Lung (tissue), 12 donors: ENCODE results near the gene TRPM3. TPM values are rescaled to one million over a fixed set of nuclear protein-coding genes. Genes with fewer than 3 reads are reported as not detected.

ENCODE experiments used
- ATAC-seq: fragments of 200-7000 bp; cut with Tn5 transposase; one replicate; pipeline ENCODE4 v1.9.1; 2020; ENCODE audit warnings: moderate number of reproducible peaks; ENCODE audit not compliant: insufficient read depth, low FRiP score
- DNase-seq, 3 donors: peaks; one replicate each; pipeline ENCODE4 v3.0.0-alpha.2; 2013 to 2017
- H3K27ac ChIP-seq, 2 donors: one replicate each; pipeline ENCODE4 v1.5.1; 2013; ENCODE audit warnings: mild to moderate bottlenecking in 2 of 2, moderate library complexity in 2 of 2, control low read depth in 1 of 2, inconsistent platforms in 1 of 2, low read depth in 1 of 2, low read length in 1 of 2
- H3K27me3 ChIP-seq, 3 donors: one replicate each; pipeline ENCODE4 v1.5.1; 2013; ENCODE audit warnings: low read length in 2 of 3; ENCODE audit not compliant: control insufficient read depth in 3 of 3, insufficient read depth in 3 of 3
- H3K36me3 ChIP-seq, 4 donors: one replicate each; pipeline ENCODE4 v1.5.1; 2013; ENCODE audit warnings: low read length in 4 of 4, mild to moderate bottlenecking in 1 of 4, moderate library complexity in 1 of 4; ENCODE audit not compliant: control insufficient read depth in 4 of 4, insufficient read depth in 4 of 4
- H3K4me1 ChIP-seq, 5 donors: one replicate each; pipeline ENCODE4 v1.5.1; 2013; ENCODE audit warnings: low read length in 5 of 5, mild to moderate bottlenecking in 2 of 5, moderate library complexity in 1 of 5; ENCODE audit not compliant: control insufficient read depth in 5 of 5, insufficient read depth in 5 of 5
- H3K4me3 ChIP-seq: one replicate; pipeline ENCODE4 v1.5.1; 2013; ENCODE audit warnings: mild to moderate bottlenecking, control low read depth, moderate library complexity
- H3K9ac ChIP-seq, 2 donors: one replicate each; pipeline ENCODE4 v1.5.1; 2013; ENCODE audit warnings: low read length in 2 of 2, control low read depth in 1 of 2; ENCODE audit not compliant: insufficient read depth in 1 of 2
- H3K9me3 ChIP-seq, 4 donors: one replicate each; pipeline ENCODE4 v1.5.1; 2013; ENCODE audit warnings: low read length in 3 of 4, mild to moderate bottlenecking in 1 of 4, moderate library complexity in 1 of 4; ENCODE audit not compliant: control insufficient read depth in 4 of 4, insufficient read depth in 3 of 4
- CTCF ChIP-seq: IDR thresholded peaks from 2 replicates; pipeline ENCODE4 v1.5.1; 2012; ENCODE audit warnings: mild to moderate bottlenecking; ENCODE audit errors: control extremely low read depth, extremely low read depth
- WGBS, 2 donors: extraction: QIAGEN DNeasy Blood & Tissue Kit; methylation state at CpG; one replicate each; pipeline ENCODE4 v1.1.7; 2013; 5-methylcytosine and 5-hydroxymethylcytosine counted together
- polyA plus RNA-seq, 2 donors: library from polyadenylated mRNA; stranded (reverse); fragments of 200-250 nt; gene quantifications; one replicate each; pipeline ENCODE4 v1.2.1, GENCODE V29; 2013
- total RNA-seq, 2 donors: library from RNA; depleted of rRNA in 1 of 2; stranded (reverse); fragments of >200 nt in 1 of 2; gene quantifications; one replicate each; pipeline ENCODE4 v1.2.1, GENCODE V29; 2014 to 2021
- donor health status: control.
- donor health status: control.
- donor health status: Bipolar disorder and iron deficiency.
- donor health status: healthy.
- donor health status: DM: yes; HTN: yes; CAD: no.

The TRPM3 gene
- total and polyA plus RNA-seq, 4 donors, result 0.02 to 1.4 (median 0.49) TPM; not detected in 1

GRCh38 chr9:70595211-70595610 is 526.2 kb downstream of the TRPM3 start:
- no peak overlapping the region for H3K27ac ChIP-seq
- no peak overlapping the region for H3K4me3 ChIP-seq
- no peaks in the 10 kb centered on the region for H3K27me3 ChIP-seq
- H3K4me1 ChIP-seq, result peaks cover 0 to 22% (median 4%) of the 10 kb centered on the region in 5 donors
- no peaks in the 10 kb centered on the region for H3K9me3 ChIP-seq
- ATAC-seq, result no peak
- no peak for DNase-seq
- H3K36me3 ChIP-seq, result no peaks in the 10 kb centered on the region
- 84 to 93% methylated on average over 4 of the region's 4 CpGs for WGBS, 2 donors
- H3K9ac ChIP-seq, result no peak overlapping the region
- TF ChIP-seq CTCF, result no peak

- Histone ChIP-seq H3K4me1 (peaks cover 0 to 28% (median 4%) of the 10 kb centered on the region in 5 donors), H3K27ac (no peak overlapping the region), H3K27me3 (no peaks in the 10 kb centered on the region), H3K9me3 (no peaks in the 10 kb centered on the region), H3K4me3 (no peak overlapping the region), H3K36me3 (no peaks in the 10 kb centered on the region), H3K9ac (no peak overlapping the region)
- ATAC-seq (no peak), DNase-seq (no peak)
- TF ChIP-seq CTCF, result no peak
- WGBS, 2 donors, result 72 to 81% methylated on average over 2 of the region's 2 CpGs
These were observed 527.0 kb downstream of the TRPM3 start for GRCh38 chr9:70594386-70594944.

GRCh38 chr9:70593241-70593640 is 528.2 kb downstream of the TRPM3 start:
- no peak for TF ChIP-seq CTCF
- peak in 2 of 3 donors; percentile 59 to 70 for DNase-seq
- no peak overlapping the region for H3K27ac ChIP-seq
- H3K4me1 ChIP-seq, result peaks cover 0 to 33% (median 5%) of the 10 kb centered on the region in 5 donors
- ATAC-seq, result no peak
- no peaks in the 10 kb centered on the region for H3K27me3 ChIP-seq
- no peaks in the 10 kb centered on the region for H3K9me3 ChIP-seq
- H3K4me3 ChIP-seq, result no peak overlapping the region
- no peaks in the 10 kb centered on the region for H3K36me3 ChIP-seq
- H3K9ac ChIP-seq, result no peak overlapping the region

- ATAC-seq (no peak), DNase-seq (peak in 2 of 3 donors; percentile 38 to 50)
- Histone ChIP-seq H3K9ac (no peak overlapping the region), H3K9me3 (no peaks in the 10 kb centered on the region), H3K36me3 (no peaks in the 10 kb centered on the region), H3K27me3 (no peaks in the 10 kb centered on the region), H3K4me3 (no peak overlapping the region), H3K4me1 (peaks cover 0 to 38% (median 5%) of the 10 kb centered on the region in 5 donors), H3K27ac (peak overlapping the region in 1 of 2 donors; percentile 55)
- WGBS, 2 donors, result 65 to 79% methylated on average over 3 of the region's 3 CpGs
- no peak for TF ChIP-seq CTCF
These were observed 531.1 kb downstream of the TRPM3 start for GRCh38 chr9:70590315-70590677.
